ENCODE results near the gene FBXO31. TPM values are rescaled to one million over a fixed set of nuclear protein-coding genes. Genes with fewer than 3 reads are reported as not detected.

The FBXO31 gene
- total RNA-seq, 1 experiment from 2014 or later, result 18.8 TPM

GRCh38 chr16:87323727-87324410 is 59.7 kb downstream of the FBXO31 start:
- TF ChIP-seq CTCF (conservative IDR thresholded peaks at IDR 0.05) (no peak), EZH2 (IDR thresholded peaks at IDR 0.05; ENCODE audit: low read depth) (no peak)
- no peak for DNase-seq
- BruUV-seq (replicated peaks), result no TSS peak
- Histone ChIP-seq H3F3A (ENCODE audit: insufficient read depth, low read depth) (no peaks in the 10 kb centered on the region), H3K36me3 (ENCODE audit: low read depth) (no peaks in the 10 kb centered on the region), H3K79me2 (ENCODE audit: low read depth) (peaks cover 3% of the 10 kb centered on the region; the same call in 1 of the 2 replicates), H3K27me3 (ENCODE audit: insufficient read depth, low read depth) (no peaks in the 10 kb centered on the region), H3K9me2 (ENCODE audit: insufficient read depth) (no peaks in the 10 kb centered on the region), H4K20me1 (ENCODE audit: insufficient read depth) (peaks cover 10% of the 10 kb centered on the region; the same call in 1 of the 2 replicates), H3K4me3 (no peak overlapping the region), H3K4me2 (no peak overlapping the region), H2AFZ (no peak overlapping the region), H3K27ac (no peak overlapping the region), H3K4me1 (replicated peaks; ENCODE audit: insufficient read depth) (no peaks in the 10 kb centered on the region), H3K9me3 (ENCODE audit: insufficient read depth, low read depth) (no peaks in the 10 kb centered on the region)
- ChIA-PET POLR2A (ENCODE audit: unreplicated experiment) (no interaction called here), CTCF (no interaction called here)
- intact Hi-C loops (cut with micrococcal nuclease; ENCODE audit: unreplicated experiment), result no loop called here

GRCh38 chr16:87322833-87323726 is 60.5 kb downstream of the FBXO31 start:
- CTCF ChIA-PET, result no interaction called here

More at GRCh38 chr16:87322833-87323726, 60.5 kb downstream of the FBXO31 start:
- Histone ChIP-seq H3K4me3 (no peak overlapping the region), H3K9me2 (ENCODE audit: insufficient read depth) (no peaks in the 10 kb centered on the region), H3K4me1 (replicated peaks; ENCODE audit: insufficient read depth) (peaks cover 6% of the 10 kb centered on the region; the same call in 1 of the 2 replicates), H3K9me3 (ENCODE audit: insufficient read depth, low read depth) (no peaks in the 10 kb centered on the region), H3K27ac (no peak overlapping the region), H2AFZ (no peak overlapping the region), H3K27me3 (ENCODE audit: insufficient read depth, low read depth) (no peaks in the 10 kb centered on the region), H3F3A (ENCODE audit: insufficient read depth, low read depth) (no peaks in the 10 kb centered on the region), H3K36me3 (ENCODE audit: low read depth) (no peaks in the 10 kb centered on the region), H3K4me2 (no peak overlapping the region), H3K79me2 (ENCODE audit: low read depth) (peaks cover 10% of the 10 kb centered on the region), H4K20me1 (ENCODE audit: insufficient read depth) (peaks cover 10% of the 10 kb centered on the region; the same call in 1 of the 2 replicates)
- TF ChIP-seq CTCF (conservative IDR thresholded peaks at IDR 0.05) (no peak), EZH2 (IDR thresholded peaks at IDR 0.05; ENCODE audit: low read depth) (no peak)
- BruUV-seq (replicated peaks), result no TSS peak
- no peak for DNase-seq
- intact Hi-C loops (cut with micrococcal nuclease; ENCODE audit: unreplicated experiment), result no loop called here
- POLR2A ChIA-PET (ENCODE audit: unreplicated experiment), result no interaction called here

Data from PC-9 (cell line).